ENCODE measurements around the gene TMEM41B. TPM values are rescaled to one million over a fixed set of nuclear protein-coding genes. Genes with fewer than 3 reads are reported as not detected.
A peak's percentile ranks its signal among the peaks of the same experiment; 100 is the strongest.
"Not testable (repeated sequence)": the region's sequence is repeated elsewhere in the genome, so short reads cannot be mapped to it uniquely, and the experiment has no call there.

TMEM41B gene
- total RNA-seq, 1 donor from 2014 or later, result 31.6 TPM

- Mint-ChIP-seq H3K4me1 (ENCODE audit: unreplicated experiment) (peaks cover 26% of the 10 kb centered on the region), H3K27ac (ENCODE audit: unreplicated experiment) (peak overlapping the region; percentile 76), H3K4me3 (ENCODE audit: unreplicated experiment) (peak overlapping the region; percentile 97)
Observed at GRCh38 chr11:9264316-9265210, 49.8 kb downstream of the TMEM41B start.

GRCh38 chr11:9263840-9264315, 50.5 kb downstream of the TMEM41B start:
- peak overlapping the region; percentile 97 for H3K4me3 Mint-ChIP-seq (ENCODE audit: unreplicated experiment)
- no peaks in the 10 kb centered on the region for H3K36me3 Mint-ChIP-seq (ENCODE audit: low read depth, unreplicated experiment)
- TF ChIP-seq CTCF (IDR thresholded peaks at IDR 0.05; ENCODE audit: unreplicated experiment), result no peak
- peak overlapping the region; percentile 76 for H3K27ac Mint-ChIP-seq (ENCODE audit: unreplicated experiment)
- no peaks in the 10 kb centered on the region for H3K9me3 Mint-ChIP-seq (ENCODE audit: unreplicated experiment)
- H3K4me1 Mint-ChIP-seq (ENCODE audit: unreplicated experiment), result peaks cover 26% of the 10 kb centered on the region
- H3K27me3 Mint-ChIP-seq (ENCODE audit: unreplicated experiment), result peaks cover 16% of the 10 kb centered on the region
- DNase-seq (ENCODE audit: low spot score), result no peak

More at GRCh38 chr11:9264316-9265210, 49.8 kb downstream of the TMEM41B start:
- Mint-ChIP-seq H3K36me3 (ENCODE audit: low read depth, unreplicated experiment) (no peaks in the 10 kb centered on the region), H3K27me3 (ENCODE audit: unreplicated experiment) (peaks cover 16% of the 10 kb centered on the region), H3K9me3 (ENCODE audit: unreplicated experiment) (no peaks in the 10 kb centered on the region)
- peak; percentile 36 for DNase-seq (ENCODE audit: low spot score)
- no peak for TF ChIP-seq CTCF (IDR thresholded peaks at IDR 0.05; ENCODE audit: unreplicated experiment)

GRCh38 chr11:9260838-9261146, 53.6 kb downstream of the TMEM41B start:
- peaks cover 20% of the 10 kb centered on the region for H3K4me1 Mint-ChIP-seq (ENCODE audit: unreplicated experiment)
- H3K27ac Mint-ChIP-seq (ENCODE audit: unreplicated experiment); H3K36me3 Mint-ChIP-seq (ENCODE audit: low read depth, unreplicated experiment); H3K4me3 Mint-ChIP-seq (ENCODE audit: unreplicated experiment); H3K9me3 Mint-ChIP-seq (ENCODE audit: unreplicated experiment); DNase-seq (ENCODE audit: low spot score): not testable (repeated sequence)
- peaks cover 17% of the 10 kb centered on the region for H3K27me3 Mint-ChIP-seq (ENCODE audit: unreplicated experiment)

- no peaks in the 10 kb centered on the region for H3K9me3 Mint-ChIP-seq (ENCODE audit: unreplicated experiment)
- DNase-seq (ENCODE audit: low spot score), result no peak
- H3K4me1 Mint-ChIP-seq (ENCODE audit: unreplicated experiment), result peaks cover 19% of the 10 kb centered on the region
- H3K27me3 Mint-ChIP-seq (ENCODE audit: unreplicated experiment), result peaks cover 16% of the 10 kb centered on the region
- H3K27ac Mint-ChIP-seq (ENCODE audit: unreplicated experiment), result no peak overlapping the region
- peaks cover 6% of the 10 kb centered on the region for H3K36me3 Mint-ChIP-seq (ENCODE audit: low read depth, unreplicated experiment)
- no peak overlapping the region for H3K4me3 Mint-ChIP-seq (ENCODE audit: unreplicated experiment)
- no peak for TF ChIP-seq CTCF (IDR thresholded peaks at IDR 0.05; ENCODE audit: unreplicated experiment)
Observed at GRCh38 chr11:9259981-9260837, 54.2 kb downstream of the TMEM41B start.

GRCh38 chr11:9258279-9258678, 56.1 kb downstream of the TMEM41B start:
- H3K36me3 Mint-ChIP-seq (ENCODE audit: low read depth, unreplicated experiment); H3K4me3 Mint-ChIP-seq (ENCODE audit: unreplicated experiment); H3K27ac Mint-ChIP-seq (ENCODE audit: unreplicated experiment); H3K9me3 Mint-ChIP-seq (ENCODE audit: unreplicated experiment); DNase-seq (ENCODE audit: low spot score); H3K27me3 Mint-ChIP-seq (ENCODE audit: unreplicated experiment): not testable (repeated sequence)
- H3K4me1 Mint-ChIP-seq (ENCODE audit: unreplicated experiment), result peaks cover 13% of the 10 kb centered on the region
